ENCODE data around the gene AXDND1.
A peak's percentile ranks its signal among the peaks of the same experiment; 100 is the strongest.

Gene AXDND1

DNA sequence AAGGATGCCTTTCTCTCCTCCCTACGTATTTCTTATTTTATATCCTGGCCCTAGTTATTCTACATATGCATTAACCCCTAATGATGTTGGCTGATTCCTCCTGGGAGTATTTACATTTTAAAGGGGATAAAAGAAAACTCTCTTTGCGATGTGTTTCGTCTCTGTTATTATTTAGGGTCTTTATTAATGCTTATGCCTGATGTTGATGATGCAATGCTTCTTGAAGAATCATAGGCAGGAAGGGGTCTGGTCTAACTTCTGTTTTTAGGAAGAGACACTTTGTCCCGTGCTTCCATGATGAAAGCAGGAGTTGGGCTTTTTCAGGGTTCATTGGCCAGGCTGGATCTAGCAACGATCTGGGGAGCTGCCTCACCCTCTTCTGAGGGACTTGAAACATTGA lies 210.7 kb downstream of the AXDND1 start:
- DNase-seq = no peak

DNA sequence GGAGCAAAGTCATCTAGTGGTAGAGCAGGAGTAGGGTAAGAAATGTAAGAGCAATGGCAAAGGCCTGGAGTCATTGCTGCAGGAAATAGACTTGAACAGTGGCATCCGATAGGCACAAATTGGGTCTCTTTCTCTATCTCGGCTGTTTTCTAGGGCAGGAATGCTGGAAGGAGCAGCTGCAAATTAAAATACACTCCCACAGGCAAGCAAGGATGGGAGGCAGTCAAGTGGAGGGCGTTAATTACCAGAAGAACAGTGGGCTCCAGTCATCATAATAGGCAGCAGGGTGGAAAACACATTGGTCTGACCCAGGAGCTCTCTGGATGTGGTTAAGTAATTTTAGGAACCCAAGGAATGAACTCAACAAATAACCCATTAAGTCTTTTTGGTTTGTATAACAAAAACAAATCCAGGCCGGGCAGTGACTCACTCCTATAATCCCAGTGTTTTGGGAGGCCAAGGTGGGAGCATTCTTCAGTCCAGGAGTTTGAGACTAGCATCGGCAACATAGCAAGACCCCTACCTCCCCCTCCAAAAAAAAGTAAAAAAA lies 218.1 kb downstream of the AXDND1 start:
- no peak for DNase-seq

DNA sequence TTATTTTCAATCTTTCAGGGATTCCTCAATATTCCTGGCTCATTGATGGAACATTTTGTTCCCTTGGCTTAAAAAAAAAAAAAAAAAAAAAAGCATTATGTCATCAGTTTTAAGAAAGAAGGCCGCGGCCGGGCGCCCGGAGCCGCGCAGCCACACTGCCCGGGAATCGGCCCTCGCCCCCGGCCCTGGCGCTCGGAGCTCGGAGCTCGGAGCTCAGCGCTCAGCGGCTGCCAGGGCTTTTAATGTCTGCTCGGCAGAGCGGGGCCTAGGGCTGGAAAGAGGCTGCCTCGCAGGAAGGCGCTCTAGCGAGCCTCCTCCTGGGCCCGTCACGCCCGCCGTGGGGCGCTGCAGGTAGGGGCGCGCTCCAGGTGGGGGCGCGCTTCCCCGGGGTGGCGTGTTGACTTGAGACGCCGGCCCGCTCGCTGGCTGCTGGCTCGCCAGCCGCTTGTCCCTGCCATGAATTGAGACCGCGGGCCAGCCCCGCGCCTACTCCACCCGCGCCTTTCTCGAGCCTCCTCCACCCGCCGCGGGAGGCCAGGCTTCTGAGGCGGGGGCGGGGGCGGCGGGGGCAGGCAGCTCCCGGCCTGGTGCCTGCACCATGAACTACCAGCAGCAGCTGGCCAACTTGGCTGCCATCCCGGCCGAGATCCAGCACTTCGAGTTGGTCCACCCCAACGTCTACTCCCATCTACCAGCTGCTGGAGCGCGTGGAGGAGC lies 220.5 kb downstream of the AXDND1 start:
- peak; percentile 92 for DNase-seq

DNA sequence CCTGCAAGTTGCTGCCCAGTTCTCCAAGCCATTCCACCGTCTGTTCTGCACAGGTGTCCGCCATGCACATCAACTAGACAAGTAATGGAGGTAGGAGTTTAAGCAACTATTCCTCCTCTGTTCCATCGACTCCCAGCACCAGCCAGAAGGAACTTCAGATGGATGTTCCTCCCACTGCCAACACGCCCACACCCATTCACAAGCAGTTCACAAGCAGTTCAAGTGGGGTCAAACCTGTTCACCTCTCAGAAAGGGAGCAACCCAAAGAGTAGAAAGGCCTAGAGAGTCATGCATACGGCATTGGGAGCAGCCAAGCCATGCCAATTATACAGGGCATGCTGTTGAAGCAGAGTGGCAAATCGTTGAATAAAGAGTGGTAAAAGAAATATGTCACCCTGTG lies 221.6 kb downstream of the AXDND1 start:
- DNase-seq = no peak

DNA sequence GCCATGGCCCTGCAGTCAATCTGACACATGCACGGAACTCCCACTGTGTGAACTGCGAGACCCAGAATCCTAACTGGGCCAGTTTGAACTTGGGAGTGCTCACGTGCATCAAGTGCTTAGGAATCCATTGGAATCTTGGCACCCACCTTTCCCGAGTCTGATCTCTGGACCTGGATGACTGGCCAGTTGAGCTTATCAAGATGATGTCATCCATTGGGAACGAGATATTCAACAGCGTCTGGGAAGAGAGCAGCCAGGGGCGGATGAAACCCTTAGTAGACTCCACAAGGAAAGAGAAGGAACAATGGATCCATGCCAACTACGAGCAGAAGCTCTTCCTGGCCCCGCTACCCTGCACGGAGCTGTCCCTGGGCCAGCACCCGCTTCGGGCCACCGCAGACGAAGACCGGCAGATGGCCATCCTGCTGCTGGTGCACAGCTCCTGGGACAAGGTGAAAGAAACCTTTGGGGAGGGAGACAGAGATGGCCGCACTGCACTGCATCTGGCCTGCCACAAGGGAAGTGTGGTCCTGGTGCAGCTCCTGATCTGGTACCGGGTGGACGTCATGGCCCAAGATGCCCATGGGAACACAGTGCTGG lies 222.8 kb downstream of the AXDND1 start:
- DNase-seq = no peak

DNA sequence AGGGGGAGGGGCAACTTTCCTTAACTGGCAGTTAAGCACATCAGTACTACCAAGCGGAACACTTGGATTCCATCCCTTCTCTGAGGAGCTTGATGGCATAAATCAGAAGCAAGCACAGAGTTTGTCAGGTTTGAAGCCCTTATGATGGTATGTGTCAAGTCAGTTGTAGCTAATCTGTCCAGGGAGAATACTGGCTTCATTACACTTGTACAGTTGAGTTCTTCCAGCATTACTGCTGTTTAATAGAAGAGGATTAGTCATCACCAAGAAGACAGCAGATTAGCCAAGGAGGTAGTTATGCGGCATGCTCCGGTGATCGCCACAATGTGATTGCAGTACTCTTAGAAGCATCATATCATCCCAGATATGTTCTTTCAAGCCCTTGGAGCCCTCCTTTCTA lies 223.7 kb downstream of the AXDND1 start:
- DNase-seq = no peak

DNA sequence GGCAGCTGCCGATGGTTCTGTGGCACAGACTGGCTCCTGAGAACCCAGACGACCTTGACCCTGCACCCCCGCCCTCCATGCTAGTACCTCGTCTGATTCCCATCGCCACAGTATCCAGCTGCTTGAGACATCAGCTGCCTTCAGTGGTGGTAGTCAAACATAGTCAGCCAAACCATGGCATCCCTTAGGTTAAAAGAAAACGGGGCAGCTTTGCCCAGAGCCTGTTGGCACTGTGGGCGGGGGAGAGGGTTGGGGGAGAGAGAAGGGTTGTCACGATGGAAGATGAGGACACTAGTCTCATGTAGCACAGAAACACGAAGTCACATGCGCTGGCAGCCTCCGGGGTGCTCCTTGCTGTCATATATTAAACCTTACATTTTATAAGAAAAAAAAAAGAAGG lies 224.9 kb downstream of the AXDND1 start:
- no peak for DNase-seq

DNA sequence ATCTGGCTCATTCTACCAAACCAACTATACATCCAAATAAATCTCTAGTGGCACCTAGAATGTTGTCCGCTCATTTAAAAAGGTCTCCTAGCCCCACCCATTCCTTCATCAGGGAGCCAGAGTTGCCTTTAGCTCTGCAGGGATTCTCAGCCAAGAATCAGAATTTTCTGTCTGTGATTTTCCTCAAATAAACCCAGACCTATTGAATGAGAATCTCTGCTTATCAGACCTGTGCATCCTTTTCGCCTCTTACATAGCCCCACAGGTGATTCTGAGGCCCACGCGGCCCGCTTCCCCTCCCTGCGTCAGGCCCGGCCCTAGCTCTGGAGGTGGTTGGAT lies 225.5 kb downstream of the AXDND1 start:
- no peak for DNase-seq

DNA sequence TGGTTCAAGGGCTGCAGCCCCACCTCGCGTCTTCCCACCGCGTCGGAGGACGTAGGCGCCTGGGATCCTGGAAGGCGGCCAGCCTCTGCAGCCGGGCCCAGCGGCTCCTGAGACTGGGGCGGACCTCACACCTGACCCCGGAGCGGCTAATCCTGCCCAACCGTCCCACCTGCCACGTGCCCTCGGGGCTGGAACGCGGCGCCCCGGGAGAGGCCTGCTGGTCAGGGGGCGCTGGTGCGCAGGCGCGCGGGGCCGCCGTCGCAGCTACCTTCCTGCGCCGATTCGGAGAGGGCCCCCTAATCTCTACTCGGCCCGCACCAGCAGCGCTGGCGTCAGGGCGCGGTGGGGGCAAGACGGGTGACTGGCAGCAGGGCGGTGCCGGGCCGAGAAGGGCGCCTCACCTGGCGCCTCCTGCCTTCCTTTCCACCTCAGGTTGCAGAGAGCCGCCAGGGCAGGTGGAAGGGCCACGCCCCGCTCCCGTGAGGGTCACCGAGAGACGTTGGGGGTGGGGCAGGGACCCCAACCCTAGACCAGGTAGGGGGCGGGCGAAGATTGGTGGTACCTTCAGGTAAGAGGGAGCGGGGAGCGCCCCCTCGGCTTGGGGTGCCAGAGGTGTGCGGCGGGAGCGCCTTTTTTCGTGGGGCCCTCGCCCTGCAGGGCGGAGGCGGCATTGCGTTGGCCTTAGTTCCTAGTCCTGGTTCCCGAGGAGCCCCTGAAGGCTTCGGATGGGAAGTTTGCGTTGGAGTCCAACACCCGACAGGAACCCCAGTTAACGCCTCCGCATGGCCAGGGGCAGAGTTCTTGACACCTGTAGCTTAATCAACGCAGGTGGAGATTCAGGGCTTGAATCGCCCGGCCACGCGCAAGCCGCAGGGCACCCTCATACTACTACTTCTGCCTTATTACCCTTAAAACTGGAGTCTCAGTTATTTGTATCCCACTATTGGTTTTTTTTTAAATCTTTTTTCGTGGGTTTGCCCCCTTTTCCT lies 226.1 kb downstream of the AXDND1 start, which contains the start of gene TDRD5:
Gene TDRD5 (plus strand): TSS at position 241 of the 989 bp plus-strand sequence. CDS start 784 bp downstream, outside the sequence.
- peak; percentile 82 for DNase-seq

DNA sequence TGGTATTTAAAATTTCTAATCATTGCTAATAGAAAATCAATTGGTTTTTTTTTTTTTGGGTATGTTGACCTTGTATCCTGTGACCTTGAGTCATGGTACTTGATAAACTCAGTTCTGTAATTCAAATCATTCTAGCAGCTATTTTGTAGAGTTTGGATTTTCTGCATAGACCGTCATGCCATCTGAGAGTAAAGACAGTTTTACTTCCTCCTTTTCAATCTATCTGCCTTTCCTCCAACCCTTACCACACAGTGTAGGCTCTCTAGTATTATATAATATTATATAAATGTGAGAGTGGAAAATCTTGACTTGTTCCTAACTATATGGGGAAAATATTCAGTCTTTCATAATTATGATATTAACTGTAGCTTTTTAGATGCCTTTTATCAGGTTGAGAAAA lies 232.9 kb downstream of the AXDND1 start:
- DNase-seq = no peak

DNA sequence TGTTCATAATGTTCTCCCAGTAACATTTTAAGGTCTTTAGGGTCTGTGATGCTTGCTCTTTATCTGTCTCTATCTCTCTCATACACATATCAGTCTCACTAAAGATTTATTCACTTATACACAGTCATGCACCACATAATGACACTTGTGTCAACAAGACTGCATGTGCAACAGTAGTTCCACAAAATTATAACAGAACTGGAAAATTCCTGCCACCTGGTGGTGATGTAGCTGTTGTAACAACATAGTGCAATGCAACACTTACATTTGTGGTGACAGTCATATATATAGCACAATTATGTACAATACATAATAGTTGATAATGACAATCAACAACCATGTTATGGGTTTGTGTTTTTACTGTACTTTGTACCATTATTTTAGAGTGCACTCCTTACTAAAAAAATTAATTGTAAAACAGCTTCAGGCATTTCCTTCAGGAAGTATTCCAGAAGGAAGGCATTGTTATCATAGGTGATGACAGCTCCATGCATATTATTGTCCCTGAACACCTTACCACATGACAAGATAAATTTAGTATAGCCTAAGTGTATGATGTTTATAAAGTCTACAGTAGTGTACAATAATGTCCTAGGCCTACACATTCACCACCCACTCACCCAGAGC lies 234.0 kb downstream of the AXDND1 start:
- no peak for DNase-seq

DNA sequence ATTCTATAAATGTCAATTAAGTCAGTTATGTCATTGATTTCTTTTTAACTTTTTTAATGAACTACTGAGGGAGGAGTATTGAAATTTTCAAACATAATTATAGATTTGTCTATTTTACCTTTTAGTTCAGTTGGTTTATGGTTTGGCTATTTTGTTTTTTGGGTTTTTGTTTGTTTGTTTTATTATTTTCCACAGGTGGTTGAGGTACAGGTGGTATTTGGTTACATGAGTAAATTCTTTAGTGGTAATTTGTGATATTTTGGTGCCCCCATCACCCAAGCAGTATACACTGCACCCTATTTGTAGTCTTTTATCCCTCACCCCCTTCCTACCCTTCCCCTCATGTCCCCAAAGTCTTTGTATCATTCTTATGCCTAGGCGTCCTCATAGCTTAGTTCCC lies 235.3 kb downstream of the AXDND1 start:
- no peak for DNase-seq

All from retina (tissue), 1 donor.